Measurements from ENCODE around the gene CRBN. TPM values are rescaled to one million over a fixed set of nuclear protein-coding genes. Genes with fewer than 3 reads are reported as not detected.

The CRBN gene
- total RNA-seq, 1 experiment from 2014 or later: 42.1 TPM

- POLR2A ChIA-PET: no interaction called here
- no peak overlapping the region for H3K4me3 ChIP-seq (ENCODE audit: low read depth, low read length)
- no peaks in the 10 kb centered on the region for H3K27me3 ChIP-seq (replicated peaks; ENCODE audit: control insufficient read depth, insufficient read depth, low read length)
- H3K4me3 Mint-ChIP-seq (ENCODE audit: unreplicated experiment): no peak overlapping the region
- peaks cover 6% of the 10 kb centered on the region for H3K4me1 Mint-ChIP-seq (ENCODE audit: low read depth, unreplicated experiment)
- H3K9me3 ChIP-seq: no peaks in the 10 kb centered on the region
- peaks cover 3% of the 10 kb centered on the region for H3K27me3 Mint-ChIP-seq (ENCODE audit: insufficient read depth, unreplicated experiment)
- H3K4me1 ChIP-seq: no peaks in the 10 kb centered on the region
- no peaks in the 10 kb centered on the region for H3K36me3 Mint-ChIP-seq (ENCODE audit: insufficient read depth, unreplicated experiment)
- no TSS peak for BruUV-seq (replicated peaks)
- H3K9me3 Mint-ChIP-seq (ENCODE audit: unreplicated experiment): no peaks in the 10 kb centered on the region
- H3K27ac Mint-ChIP-seq (ENCODE audit: unreplicated experiment): no peak overlapping the region
- DNase-seq: no peak
- H3K36me3 ChIP-seq (ENCODE audit: control insufficient read depth, insufficient read depth, low read length): no peaks in the 10 kb centered on the region
- CTCF ChIA-PET: interaction anchor here (1.8 to 2.3 kb wide), 2 partner anchors 799 to 1073 kb away, joined by 8 to 11 read pairs; no protein-coding TSS in a partner anchor
- TF ChIP-seq CTCF (IDR thresholded peaks at IDR 0.05; ENCODE audit: insufficient read depth in 1 of 2, low read depth in 1 of 2, low read length in 1 of 2, severe bottlenecking in 1 of 2, unreplicated experiment in 1 of 2): no peak
- intact Hi-C loops (cut with micrococcal nuclease; ENCODE audit: unreplicated experiment): no loop called here
Measured at GRCh38 chr3:3199306-3199705, 19.8 kb upstream of the CRBN start.

DNA sequence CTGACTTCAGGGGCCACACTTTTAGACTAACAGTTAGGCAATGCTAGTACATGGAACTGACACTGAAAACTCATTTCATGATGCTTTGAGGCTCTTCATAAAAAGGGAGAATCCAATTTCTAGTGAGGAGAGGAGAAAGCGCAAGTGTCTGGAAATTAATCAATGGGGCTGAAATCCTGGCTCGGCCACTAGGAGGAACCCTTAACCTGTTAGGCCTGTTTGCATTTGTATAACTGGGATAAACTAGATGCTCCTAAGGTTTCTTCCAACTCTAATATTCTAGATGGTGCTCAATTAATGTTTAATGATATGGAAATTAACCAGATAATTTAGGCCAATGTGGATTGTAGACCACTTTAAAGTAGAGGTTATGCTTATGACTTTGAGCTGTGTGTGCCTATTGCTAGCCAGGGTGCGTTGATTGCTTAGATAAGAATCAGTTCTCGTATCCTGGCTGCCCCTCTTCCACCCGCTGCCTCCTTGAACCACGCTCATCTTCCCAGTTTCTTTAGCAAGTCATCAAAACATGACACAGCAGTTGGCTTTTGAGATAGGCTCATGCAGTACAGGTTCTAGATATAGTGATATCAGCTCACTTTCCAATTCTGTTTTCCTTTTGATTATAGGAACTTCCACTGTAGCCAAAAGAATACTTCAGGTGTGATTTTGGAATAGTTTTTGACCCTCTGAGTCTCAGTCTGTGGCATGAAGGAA lies 16.8 kb upstream of the CRBN start:
- Histone ChIP-seq H3K4me3 (ENCODE audit: low read depth, low read length) (no peak overlapping the region), H3K9me3 (no peaks in the 10 kb centered on the region), H3K4me1 (no peaks in the 10 kb centered on the region), H3K27me3 (replicated peaks; ENCODE audit: control insufficient read depth, insufficient read depth, low read length) (no peaks in the 10 kb centered on the region), H3K36me3 (ENCODE audit: control insufficient read depth, insufficient read depth, low read length) (no peaks in the 10 kb centered on the region)
- CTCF ChIA-PET: interaction anchor here (1.0 kb wide), 1 partner anchor 802 kb away, joined by 5 read pairs; no protein-coding TSS in a partner anchor
- no TSS peak for BruUV-seq (replicated peaks)
- intact Hi-C loops (cut with micrococcal nuclease; ENCODE audit: unreplicated experiment): loop anchor here (1.0 kb wide), 2 partner anchors 1076 to 1094 kb away; no protein-coding TSS in a partner anchor
- no peaks in the 10 kb centered on the region for H3K9me3 Mint-ChIP-seq (ENCODE audit: unreplicated experiment)
- peak in 1 of 2 experiments; percentile 47 for DNase-seq
- peaks cover 6% of the 10 kb centered on the region for H3K4me1 Mint-ChIP-seq (ENCODE audit: low read depth, unreplicated experiment)
- no peaks in the 10 kb centered on the region for H3K27me3 Mint-ChIP-seq (ENCODE audit: insufficient read depth, unreplicated experiment)
- no peak overlapping the region for H3K4me3 Mint-ChIP-seq (ENCODE audit: unreplicated experiment)
- no peak overlapping the region for H3K27ac Mint-ChIP-seq (ENCODE audit: unreplicated experiment)
- peak; percentile 43 to 65 for TF ChIP-seq CTCF (IDR thresholded peaks at IDR 0.05; ENCODE audit: insufficient read depth in 1 of 2, low read depth in 1 of 2, low read length in 1 of 2, severe bottlenecking in 1 of 2, unreplicated experiment in 1 of 2)
- POLR2A ChIA-PET: no interaction called here
- H3K36me3 Mint-ChIP-seq (ENCODE audit: insufficient read depth, unreplicated experiment): no peaks in the 10 kb centered on the region

DNA sequence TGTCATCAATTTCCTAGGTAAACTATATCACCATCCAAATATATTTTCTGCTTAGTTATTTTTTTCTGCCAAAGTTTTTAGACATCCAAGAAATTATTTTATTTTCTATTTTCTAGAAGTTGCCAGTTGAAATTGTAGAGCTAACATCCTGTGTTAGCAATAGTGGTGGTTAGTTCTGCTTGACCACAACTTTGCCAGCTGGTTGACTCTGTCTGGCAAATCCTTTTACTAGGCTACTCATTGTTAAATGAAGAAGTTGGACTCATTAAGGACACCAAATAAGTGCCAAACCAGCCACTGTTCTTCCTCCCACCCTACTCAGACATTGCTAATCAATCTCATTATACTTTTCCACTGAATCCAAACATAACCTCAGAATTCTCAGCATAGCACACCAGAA lies 15.4 kb upstream of the CRBN start:
- no peaks in the 10 kb centered on the region for H3K4me1 ChIP-seq
- H3K27me3 Mint-ChIP-seq (ENCODE audit: insufficient read depth, unreplicated experiment): no peaks in the 10 kb centered on the region
- no peaks in the 10 kb centered on the region for H3K36me3 ChIP-seq (ENCODE audit: control insufficient read depth, insufficient read depth, low read length)
- no peak for TF ChIP-seq CTCF (IDR thresholded peaks at IDR 0.05; ENCODE audit: insufficient read depth in 1 of 2, low read depth in 1 of 2, low read length in 1 of 2, severe bottlenecking in 1 of 2, unreplicated experiment in 1 of 2)
- ChIA-PET CTCF (no interaction called here), POLR2A (no interaction called here)
- intact Hi-C loops (cut with micrococcal nuclease; ENCODE audit: unreplicated experiment): no loop called here
- no peak for DNase-seq
- H3K4me3 ChIP-seq (ENCODE audit: low read depth, low read length): no peak overlapping the region
- H3K36me3 Mint-ChIP-seq (ENCODE audit: insufficient read depth, unreplicated experiment): no peaks in the 10 kb centered on the region
- BruUV-seq (replicated peaks): no TSS peak
- H3K4me3 Mint-ChIP-seq (ENCODE audit: unreplicated experiment): no peak overlapping the region
- no peaks in the 10 kb centered on the region for H3K27me3 ChIP-seq (replicated peaks; ENCODE audit: control insufficient read depth, insufficient read depth, low read length)
- H3K4me1 Mint-ChIP-seq (ENCODE audit: low read depth, unreplicated experiment): no peaks in the 10 kb centered on the region
- no peaks in the 10 kb centered on the region for H3K9me3 ChIP-seq
- H3K9me3 Mint-ChIP-seq (ENCODE audit: unreplicated experiment): no peaks in the 10 kb centered on the region
- no peak overlapping the region for H3K27ac Mint-ChIP-seq (ENCODE audit: unreplicated experiment)
